HT-29 (cell line): ENCODE data around the gene LDLRAP1. TPM values are rescaled to one million over a fixed set of nuclear protein-coding genes. Genes with fewer than 3 reads are reported as not detected.
A peak's percentile ranks its signal among the peaks of the same experiment; 100 is the strongest.

ENCODE experiments used
- DNase-seq: peaks from one replicate; pipeline ENCODE4 v3.0.0-alpha.2; 2015; ENCODE audit warnings: low spot score
- total RNA-seq: library from RNA; depleted of rRNA; stranded (reverse); fragments of >200 nt; shearing (Covaris generic); gene quantifications from 2 replicates; pipeline ENCODE4 v1.2.3, GENCODE V29; 2014

LDLRAP1 gene
- total RNA-seq, 1 experiment from 2014 or later: 17.2 TPM

DNA sequence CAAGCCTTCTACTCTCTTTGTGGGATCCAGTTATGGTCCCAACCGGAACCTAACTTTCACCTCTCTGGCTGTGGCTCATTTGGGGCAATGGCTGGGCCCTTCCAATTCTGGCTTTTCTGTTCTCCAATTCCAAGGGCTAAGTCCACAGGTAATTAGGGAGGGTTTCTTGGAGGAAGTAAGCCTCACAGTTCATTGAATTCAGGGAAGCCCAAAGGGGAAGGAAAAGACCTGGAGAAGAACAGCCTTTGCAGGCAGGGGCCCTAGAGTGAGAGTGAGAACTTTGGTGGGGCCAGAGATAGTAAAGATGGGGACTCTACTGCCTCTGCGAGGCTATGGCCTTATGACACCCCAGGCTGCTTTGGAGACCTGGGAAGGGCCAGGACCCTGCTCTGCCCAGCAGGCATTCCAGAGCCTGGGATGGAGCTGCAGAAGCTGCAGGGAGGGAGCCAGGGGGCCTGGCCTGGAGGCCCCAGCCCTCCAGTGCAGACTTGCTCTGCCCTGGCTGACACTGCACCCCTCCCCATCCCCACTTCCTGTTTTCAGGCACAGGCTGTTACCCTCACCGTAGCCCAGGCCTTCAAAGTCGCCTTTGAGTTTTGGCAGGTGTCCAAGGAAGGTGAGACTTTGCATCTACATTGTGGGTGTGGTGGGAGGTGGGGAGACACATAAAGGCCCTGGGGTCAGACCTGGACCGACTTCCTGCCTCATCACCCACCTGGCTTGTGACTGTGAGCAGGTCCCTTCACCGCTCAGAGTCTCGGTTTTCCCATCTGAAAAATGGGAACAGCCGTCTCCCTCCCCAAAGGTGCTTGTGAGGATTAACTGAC lies 18.9 kb downstream of the LDLRAP1 start:
- DNase-seq: no peak

DNA sequence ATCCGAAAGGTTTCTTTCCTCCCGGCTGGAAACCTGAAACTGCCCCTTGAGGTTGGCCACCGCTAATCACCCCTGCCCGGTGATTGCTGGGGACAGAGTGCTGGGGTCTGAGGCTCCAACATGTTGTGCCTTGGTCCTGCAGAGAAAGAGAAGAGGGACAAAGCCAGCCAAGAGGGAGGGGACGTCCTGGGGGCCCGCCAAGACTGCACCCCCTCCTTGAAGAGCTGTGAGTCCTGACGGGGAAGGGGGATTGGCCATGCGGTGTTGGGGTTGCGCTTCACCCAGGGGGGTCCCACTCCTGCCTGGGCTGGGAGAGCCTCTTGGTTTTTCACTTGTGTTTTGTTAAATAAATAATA lies 19.5 kb downstream of the LDLRAP1 start:
- DNase-seq: no peak

DNA sequence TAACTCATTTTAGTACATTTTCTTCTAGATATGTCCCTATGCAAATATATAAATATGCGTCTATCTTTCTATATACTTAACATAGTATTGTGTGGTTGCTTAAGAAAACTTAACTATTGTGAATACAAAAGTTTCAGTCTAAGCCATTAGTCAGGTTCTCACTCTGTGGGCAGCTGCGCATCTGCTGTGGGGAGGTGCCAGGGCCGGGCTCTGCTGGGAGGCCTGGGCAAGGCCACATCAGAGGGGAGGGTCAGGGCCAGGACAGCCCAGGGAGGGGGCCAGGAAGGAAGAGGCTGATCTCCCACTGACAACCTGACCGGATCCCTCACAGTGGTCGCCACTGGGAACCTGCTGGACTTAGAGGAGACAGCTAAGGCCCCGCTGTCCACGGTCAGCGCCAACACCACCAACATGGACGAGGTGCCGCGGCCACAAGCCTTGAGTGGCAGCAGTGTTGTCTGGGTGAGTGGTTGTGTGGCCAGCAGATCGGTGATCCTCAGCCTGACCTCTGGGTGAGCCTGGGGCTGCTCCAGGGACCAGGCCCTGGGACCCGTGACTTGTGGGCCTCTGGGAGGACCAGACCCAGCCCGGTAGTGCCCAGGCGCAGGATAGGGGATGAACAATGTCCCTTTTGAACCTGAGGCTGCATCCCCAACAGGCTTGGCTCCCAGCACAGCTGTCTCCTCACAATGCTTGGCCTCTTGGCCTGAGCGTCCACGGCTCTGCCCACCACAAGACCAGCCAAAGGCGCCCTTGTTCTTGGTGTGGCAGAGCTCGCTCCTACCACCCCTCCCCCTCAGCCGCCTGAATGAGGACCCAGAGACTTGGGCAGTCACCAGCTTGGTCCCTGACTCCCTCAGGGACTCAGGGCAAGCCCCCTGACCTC lies 20.2 kb downstream of the LDLRAP1 start:
- DNase-seq: no peak

DNA sequence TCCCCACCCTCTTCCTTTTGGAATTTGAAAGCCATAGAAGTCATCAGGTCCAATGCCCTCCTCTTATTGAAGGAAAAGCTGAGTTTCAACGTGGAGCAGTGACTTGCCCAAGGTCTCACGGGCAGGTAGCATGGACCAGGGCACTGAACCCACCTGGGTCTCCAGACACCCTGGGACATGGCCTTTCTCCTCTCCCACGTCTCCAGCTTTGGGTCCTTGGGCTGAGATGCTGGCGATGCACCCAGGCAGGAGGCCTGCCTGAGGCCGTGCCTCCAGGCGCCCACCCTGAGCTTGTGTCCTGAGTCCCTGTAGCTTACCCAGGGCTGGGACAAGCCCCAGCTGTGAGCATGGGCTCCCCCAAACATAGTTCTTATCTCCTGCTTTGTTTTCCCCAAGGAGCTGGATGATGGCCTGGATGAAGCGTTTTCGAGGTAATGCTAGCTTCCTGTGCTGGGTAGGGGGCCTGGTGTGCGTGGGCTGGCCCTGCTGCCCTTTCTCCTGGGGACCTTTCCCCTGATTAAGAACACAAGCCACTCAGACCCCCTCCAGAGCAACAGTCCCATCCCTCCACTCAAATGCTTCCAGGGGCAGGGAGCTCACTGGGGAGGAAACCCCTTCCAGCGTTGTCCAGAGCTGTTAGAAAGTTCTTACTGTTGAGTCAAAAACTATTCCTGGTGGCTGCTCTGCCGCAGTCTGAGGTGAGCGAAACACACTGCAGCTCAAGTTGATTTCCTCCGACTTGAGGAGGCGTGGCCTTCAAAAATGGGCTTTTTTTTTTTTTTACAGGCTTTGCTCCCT lies 21.6 kb downstream of the LDLRAP1 start:
- no peak for DNase-seq

DNA sequence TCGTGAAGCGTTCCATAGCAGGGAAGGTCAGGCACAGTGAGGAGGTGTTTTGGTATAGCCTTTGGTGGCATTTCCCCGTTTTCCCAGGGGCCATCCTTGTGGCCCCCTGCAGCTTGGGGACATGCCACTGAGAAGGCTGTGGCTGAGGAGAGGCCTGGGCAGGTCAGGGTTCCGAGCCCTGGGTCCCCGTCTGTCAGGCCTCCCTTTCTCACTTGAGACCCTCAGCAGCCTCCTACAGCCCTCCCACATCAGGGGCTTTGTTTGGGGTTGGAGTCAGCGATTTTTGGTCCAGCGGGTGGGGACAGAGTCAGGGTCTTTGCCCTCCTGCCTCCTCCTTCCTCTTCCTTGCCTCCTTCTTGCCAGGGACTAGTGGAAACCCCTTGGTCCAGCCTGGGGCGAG lies 22.2 kb downstream of the LDLRAP1 start:
- no peak for DNase-seq

DNA sequence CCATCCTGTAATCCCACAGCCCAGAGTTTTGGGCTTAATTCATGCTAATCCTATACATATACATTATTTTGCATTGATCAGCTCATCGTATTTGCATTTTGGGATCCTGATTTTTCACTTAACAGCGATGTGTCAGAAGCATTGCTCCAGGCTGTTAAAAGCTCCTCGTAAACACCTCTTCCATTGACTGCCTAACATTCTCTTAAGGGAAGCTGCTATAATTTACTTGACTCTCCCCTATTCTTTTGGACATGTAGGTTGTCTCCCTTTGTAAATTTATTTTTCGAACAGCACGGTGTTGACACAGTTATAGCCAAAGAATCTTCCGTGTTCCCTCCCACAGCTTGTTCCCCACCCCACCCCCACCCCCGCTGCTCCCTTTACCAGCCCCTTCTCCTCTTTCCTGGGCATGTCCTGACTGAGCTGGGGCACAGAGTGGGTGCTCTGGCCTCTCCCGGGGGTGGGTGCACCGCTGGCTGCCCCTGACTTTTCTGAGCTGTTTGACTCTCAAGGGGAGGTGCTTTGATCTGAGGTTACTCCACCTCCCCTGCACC lies 22.8 kb downstream of the LDLRAP1 start:
- no peak for DNase-seq

DNA sequence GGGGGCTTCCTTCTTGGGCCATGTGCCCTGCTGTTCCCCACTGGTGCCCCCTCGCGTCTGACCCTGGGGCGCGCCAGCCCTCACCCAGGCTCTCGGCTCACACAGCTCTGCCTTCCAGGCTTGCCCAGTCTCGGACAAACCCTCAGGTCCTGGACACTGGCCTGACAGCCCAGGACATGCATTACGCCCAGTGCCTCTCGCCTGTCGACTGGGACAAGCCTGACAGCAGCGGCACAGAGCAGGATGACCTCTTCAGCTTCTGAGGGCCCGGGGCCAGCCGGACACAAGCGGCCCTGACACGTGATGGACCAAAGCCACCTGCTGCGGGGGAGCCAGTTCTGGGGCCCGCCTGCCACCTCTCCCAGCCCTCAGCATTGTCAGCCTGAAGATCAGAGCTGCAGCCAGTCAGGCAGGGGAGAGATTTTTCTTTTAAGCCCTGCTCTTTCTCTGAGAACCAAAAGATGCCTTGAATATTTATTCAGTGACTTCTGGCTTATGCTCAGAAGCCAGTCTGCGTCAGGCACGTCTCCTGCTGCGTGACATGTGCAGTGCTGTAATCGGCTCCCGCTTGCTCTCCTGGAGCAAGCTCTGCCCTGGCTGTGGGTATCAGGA lies 23.4 kb downstream of the LDLRAP1 start:
- DNase-seq: no peak

DNA sequence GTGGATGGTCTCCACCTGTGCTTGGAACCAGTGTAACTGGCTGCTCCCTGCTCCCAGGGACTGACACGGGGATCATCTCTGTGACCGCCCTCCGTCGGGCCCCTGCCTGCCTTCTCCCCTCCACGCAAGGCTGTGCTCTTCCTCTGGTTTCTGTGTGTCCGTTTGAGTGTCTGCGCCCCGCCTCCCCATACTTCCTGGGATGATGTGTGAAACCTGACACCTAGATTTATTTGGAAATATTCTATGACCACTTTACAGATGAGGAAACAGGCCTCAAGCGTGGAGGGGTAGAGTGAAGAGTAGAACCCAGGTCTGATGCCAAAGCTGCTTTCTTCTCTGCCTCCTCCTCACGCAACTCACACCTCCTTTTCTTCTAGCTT lies 24.3 kb downstream of the LDLRAP1 start:
- no peak for DNase-seq

DNA sequence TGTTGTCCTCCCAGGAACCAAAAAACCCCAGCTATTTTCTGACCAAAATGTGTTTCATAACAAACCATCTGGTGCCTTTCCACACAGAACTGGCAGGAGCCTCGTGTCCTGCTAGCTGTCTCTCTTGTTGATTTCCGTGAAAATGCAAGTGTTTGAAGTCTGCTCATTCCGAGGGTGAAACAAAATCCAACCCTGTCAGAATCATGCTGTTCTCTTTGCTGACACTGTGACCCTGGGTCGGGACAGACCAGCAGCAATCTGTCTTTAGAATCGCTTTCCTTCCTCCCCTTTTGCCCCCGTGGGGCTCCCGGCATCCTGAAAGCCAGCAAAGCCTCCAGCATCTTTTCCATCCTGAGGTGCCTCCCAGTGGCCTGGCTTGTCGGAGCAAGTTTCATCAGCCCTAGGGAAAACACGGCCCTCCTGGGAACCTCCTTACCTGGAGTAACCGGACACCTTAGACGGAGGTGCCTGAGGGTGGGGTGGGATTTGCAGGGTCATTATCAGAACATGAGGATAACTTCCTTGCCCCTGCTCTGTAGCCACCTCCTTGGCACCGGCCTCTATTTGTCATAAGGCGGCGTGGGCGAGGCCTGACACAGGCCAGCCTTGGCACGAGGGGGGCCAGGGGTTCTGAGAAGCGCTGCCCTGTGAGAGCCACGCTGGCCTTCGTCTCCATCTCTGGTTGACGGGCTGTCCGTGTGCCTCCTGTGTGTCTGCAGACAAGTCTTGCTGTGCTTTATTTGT lies 24.9 kb downstream of the LDLRAP1 start:
- peak; percentile 46 for DNase-seq

DNA sequence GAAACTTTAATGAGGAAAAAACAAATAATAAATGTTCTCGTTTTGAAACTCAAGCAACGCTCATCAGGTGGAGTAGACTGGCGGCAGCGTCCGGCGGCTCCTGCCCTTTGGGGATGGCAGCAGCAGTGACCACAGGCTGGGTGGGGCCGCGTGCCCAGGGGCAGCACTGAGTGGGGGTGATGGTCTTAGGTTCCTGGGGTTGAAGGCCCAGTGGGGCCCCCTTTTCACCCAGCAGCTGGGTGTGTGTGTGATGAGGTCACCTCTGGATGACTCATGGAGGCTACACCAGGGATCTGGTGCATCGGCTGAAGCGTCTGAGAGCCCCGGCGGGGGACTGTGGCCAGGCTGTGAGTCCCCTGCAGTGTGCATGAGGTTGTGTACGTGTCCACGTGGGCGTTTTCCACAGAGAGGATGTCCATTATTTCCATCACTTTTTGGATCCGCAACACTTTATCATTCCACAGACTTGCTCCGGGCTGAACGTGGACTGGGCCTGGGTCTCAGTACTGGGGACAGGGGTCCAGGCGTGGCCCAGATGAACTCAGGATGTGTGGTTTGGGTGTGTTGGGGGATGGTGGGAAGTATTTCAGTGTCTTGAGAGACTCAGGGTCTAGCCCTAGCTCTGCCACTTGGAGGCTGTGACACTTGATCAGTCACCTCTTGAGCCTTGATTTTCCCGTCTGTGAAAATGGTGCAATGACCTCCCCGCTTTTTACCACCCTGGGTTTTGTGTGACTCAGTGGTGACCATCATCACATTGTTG lies 25.6 kb downstream of the LDLRAP1 start:
- DNase-seq: peak; percentile 22

DNA sequence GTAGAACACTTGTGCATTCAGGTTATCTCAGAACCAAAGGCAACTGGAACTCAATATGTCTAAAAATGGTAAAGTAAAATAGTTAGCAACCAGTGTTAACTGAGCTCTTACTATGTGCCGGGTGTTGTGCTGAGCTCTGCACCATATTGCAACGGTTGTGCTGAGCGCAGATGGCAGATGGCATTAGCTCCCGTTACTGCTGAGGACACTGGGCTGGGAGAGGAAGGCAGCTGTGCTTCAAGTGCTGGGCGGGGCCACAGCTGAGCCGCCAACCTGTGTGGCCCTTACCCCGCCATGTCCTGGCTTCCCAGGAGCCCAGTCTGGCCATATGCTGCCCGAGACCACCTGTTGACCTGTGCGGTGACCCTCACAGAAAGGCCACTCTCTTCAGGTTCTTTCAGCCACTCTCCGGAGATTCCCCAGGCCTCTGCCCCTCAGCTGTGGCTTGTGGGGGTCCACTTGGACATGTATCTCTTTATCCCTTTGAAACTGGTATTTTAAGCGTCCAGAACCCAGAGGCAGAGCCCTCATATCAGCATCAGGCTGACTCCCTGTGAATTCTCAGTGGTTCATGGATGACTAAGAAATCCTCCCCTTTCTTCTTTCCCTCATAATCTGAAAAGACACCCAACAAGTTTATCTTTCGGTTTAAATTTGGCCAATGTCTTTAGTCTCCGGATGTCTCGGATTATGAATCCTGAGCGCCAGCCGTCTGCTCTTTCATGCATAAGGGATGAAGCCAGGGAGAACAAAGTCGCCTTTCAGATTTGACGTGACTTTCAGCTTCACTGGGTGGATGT lies 26.4 kb downstream of the LDLRAP1 start:
- no peak for DNase-seq

DNA sequence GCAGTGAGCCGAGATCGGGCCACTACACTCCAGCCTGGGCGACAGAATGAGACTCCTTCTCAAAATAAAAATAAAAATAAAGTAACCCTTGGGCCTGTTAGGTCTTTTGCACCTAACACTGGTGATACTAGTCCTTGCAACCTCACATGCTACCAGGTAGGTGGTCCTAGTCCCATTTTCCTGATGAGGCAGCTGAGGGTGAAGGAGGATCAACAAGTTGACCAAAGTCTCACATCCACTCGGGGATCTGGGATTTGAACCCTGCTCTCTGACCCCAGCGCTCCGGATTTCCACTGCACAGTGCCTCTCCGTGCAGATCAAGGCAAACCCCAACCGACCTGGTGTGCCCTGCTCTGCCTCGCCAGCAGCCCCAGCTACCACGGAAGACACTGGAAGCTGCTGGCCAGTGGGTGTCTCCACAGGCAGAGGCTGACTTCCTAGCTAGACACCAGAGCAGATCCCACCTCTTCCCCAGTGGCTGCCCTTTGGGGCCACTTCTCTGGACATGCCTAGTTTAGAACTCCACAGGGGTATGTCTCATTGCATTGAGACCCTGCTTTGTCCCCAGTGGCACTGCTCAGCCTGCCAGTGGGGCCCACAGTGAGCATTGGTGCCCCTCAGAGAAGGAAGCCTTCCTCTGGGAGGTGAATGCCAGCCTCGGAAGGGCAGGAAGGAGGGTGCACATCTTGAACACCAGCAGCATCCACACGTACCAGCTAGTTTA lies 27.6 kb downstream of the LDLRAP1 start:
- DNase-seq: no peak

DNA sequence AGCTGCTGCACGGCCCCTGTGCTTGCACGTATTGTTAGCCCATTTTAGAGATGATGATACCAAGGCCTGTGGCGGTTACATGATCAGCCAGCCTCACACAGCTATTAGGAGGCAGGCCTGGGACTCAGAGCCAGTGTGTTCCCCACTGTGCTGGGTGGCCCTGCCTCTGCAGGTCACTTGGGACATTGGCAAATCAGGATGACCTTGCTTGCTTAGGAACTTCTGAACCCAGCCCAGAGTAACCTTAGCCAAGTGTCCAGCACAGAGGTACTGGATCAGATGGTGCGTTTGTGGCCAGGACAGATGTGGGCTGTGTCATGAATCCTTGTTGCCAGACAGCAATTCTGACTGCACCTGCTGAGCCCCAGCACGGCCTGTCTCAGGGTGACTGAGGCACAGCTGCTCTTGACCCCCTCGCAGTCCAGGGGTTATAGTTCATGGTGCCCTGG lies 28.1 kb downstream of the LDLRAP1 start:
- no peak for DNase-seq

DNA sequence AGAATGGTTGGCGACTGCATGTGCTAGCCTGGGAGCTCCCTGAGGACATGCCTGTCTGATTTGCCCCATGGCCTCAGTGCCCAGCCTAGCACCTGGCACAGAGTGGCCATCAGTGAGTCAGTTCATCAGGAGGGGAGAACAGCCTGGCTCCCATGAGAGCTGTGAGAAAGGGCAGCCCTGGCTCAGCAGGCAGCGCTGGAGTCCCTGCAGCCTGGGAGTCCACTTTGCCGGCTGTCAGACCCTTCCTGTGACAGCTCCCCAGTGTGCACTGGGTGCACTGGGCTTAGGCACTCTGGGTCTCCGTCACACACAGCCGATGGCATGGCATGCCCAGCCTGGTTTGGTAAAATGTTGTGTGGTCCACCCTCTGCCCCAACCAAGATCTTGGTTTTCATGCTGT lies 28.7 kb downstream of the LDLRAP1 start:
- DNase-seq: no peak

DNA sequence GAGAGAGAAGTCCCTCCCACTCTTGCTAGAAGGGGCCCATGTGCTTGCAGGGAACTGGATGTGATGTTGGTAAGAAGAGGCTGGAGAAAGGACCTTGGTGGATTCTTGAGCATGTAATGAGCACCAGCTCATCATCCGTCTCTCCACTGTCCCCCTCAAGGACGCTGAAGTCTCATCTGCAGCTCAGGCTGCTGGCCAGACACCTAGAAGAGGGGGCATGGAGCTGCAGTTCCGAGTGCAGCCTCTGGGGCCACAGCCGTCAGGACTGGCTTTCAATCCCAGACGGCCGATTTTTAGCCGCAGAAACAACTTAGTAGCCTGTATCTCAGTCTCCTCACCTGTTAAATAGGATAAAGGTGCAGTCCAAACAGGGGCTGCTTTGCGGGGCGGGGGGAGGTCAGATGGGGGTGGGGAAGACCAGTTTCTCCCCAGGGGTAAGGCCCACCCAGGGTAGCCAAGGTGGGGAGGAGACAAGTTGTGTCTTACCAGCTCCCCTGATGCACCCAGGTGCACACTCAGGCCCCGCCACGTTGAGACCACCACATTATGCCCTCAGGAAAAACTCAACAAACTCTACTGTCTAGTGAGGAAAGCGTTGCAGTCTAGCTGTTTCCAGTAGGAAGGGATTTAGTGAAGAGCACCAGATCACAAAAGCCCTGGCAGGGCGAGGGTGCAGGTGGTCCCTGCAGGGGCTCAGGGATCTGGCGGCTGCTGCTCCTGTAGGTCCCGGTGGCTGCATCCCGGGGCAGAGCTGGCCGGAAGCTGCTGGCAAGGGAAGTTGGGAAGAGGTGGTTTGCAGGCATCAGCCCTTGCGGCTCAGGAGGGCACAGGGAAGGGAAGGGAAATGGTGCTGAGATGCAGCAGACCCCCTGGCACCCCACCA lies 29.5 kb downstream of the LDLRAP1 start:
- DNase-seq: peak; percentile 66

DNA sequence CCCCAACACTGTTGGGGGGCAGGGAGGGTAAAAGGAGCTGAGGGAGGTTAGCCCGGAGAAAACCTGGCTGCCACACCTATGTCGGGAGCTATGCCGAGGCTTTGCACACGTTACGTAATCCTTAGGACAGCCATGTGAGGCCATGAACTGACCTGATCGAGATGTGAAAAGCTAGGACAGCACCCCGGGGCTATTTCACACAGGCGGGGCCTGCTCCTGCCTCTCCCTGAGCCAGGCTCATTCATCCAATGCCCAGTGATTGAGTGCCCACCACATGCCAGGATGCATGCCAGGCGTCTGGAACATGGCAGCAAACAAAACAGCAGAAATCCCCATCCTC lies 30.2 kb downstream of the LDLRAP1 start:
- no peak for DNase-seq

DNA sequence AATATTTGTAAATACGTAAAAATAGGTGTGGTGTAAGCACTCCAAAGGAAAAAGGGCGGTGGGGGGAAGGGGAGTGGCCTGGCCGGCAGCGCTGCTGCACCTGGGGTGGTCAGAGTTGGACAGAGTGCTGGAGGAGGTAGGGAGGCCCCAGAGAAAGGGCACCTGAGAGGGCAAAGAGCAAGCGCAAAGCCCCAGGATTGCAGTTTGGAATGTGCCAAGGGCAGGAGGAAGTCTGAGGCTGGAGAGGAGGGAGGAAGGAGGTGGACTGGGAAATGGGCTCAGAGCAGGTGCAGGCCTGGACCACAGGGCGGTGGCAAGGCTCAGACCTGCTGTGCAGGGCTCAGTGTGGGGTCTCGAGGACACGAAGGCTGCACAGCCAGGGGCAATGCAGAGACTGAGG lies 30.6 kb downstream of the LDLRAP1 start:
- no peak for DNase-seq
